Kidney (tissue), 14 donors: ENCODE measurements around the gene SYT10. TPM values are rescaled to one million over a fixed set of nuclear protein-coding genes. Genes with fewer than 3 reads are reported as not detected.

Source experiments
- DNase-seq, 5 donors: peaks; one replicate each; pipeline ENCODE4 v3.0.0-alpha.2; 2013 to 2020
- FAIRE-seq: peaks from 2 replicates; lab custom pipeline; 2012; peaks lifted over from hg19 to GRCh38; lab: Jason Lieb, UNC
- H3K27ac ChIP-seq, 2 donors: one replicate each; pipeline ENCODE4 v1.7.0; 2013; ENCODE audit warnings: low read depth in 2 of 2, low read length in 2 of 2, inconsistent platforms in 1 of 2
- H3K27me3 ChIP-seq: one replicate; pipeline ENCODE4 v1.7.1; 2013; ENCODE audit warnings: low read length, inconsistent platforms; ENCODE audit not compliant: control insufficient read depth, insufficient read depth
- H3K36me3 ChIP-seq, 3 donors: one replicate each; pipeline versions ENCODE4 v1.7.0 to v1.7.1; 2013; ENCODE audit warnings: low read length in 3 of 3, control low read depth in 1 of 3, inconsistent platforms in 1 of 3; ENCODE audit not compliant: insufficient read depth in 3 of 3, control insufficient read depth in 2 of 3
- H3K4me1 ChIP-seq, 3 donors: one replicate each; pipeline versions ENCODE4 v1.7.0 to v1.7.1; 2013; ENCODE audit warnings: low read length in 3 of 3, inconsistent platforms in 1 of 3, low read depth in 1 of 3; ENCODE audit not compliant: control insufficient read depth in 2 of 3, insufficient read depth in 2 of 3
- H3K4me3 ChIP-seq, 3 donors: one replicate each; pipeline versions ENCODE4 v1.7.0 to v1.8.1; 2013; ENCODE audit warnings: low read length in 3 of 3, control low read depth in 1 of 3, inconsistent platforms in 1 of 3
- H3K9ac ChIP-seq, 3 donors: one replicate each; pipeline versions ENCODE4 v1.7.0 to v1.7.1; 2013; ENCODE audit warnings: low read length in 3 of 3, control low read depth in 1 of 3, inconsistent platforms in 1 of 3
- H3K9me3 ChIP-seq, 3 donors: one replicate each; pipeline versions ENCODE4 v1.7.0 to v1.7.1; 2013; ENCODE audit warnings: low read length in 3 of 3, control low read depth in 1 of 3, inconsistent platforms in 1 of 3; ENCODE audit not compliant: control insufficient read depth in 2 of 3, insufficient read depth in 1 of 3
- intact Hi-C: fragments of 100-400 bp; cut with DNase I; formaldehyde crosslinking; loops from one replicate; pipeline ENCODE4 v1.11.1; 2022
- polyA plus RNA-seq: library from polyadenylated mRNA; stranded (reverse); fragments of 350-450 nt; fragmentation: Illumina TruSeq; extraction: RNeasy Lipid Tissue Mini Kit (QIAGEN cat#74804); gene quantifications from one replicate; pipeline ENCODE4 v1.2.3, GENCODE V29; 2014; ENCODE audit warnings: low read depth, low replicate concordance; ENCODE audit not compliant: insufficient read depth
- total RNA-seq: library from RNA; stranded (reverse); fragmentation: NEBNext Ultra II Directional; extraction: Animal tissue kit (Norgen Biotek cat#: 25700); gene quantifications from one replicate; pipeline ENCODE4 v1.2.1, GENCODE V29; 2021
- TF ChIP-seq, protein P1 (sequence below): IDR thresholded peaks from 3 replicates; pipeline ENCODE4 v1.5.1; 2012; ENCODE audit warnings: mild to moderate bottlenecking, moderate library complexity, borderline replicate concordance; ENCODE audit not compliant: insufficient read depth; ENCODE audit errors: extremely low read depth
- donor health status: control.
- donor health status: control.
- donor health status: control.
- donor health status: control.
- donor health status: control.
- donor health status: DM: yes; HTN: yes; CAD: no.
- donor health status: Normal renal cell carcinoma (clear cell type).

SYT10 gene
- total and polyA plus RNA-seq, 2 donors from 2014 or later, result 0.30 to 0.41 TPM

DNA sequence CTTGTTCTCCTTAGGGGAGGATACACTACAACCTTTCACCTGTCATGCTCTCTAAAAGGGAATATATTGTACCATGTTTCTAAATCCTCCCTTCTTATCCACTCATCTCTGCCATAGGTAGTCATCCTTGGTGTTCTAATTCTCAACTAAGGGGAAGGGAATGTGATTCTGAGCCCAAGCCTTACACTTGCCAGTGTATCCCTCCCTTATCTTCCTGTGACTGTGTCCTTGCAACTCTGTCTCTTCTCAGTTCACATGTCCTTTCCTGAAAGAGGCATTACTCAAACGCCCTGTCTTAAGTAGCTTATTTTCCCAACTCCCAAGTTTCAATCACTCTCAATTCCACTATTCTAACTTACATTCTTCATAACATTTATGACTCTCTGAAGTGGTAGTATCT lies 44.5 kb upstream of the SYT10 start:
- Histone ChIP-seq H3K27ac (no peak overlapping the region), H3K4me3 (no peak overlapping the region), H3K27me3 (no peaks in the 10 kb centered on the region), H3K9ac (no peak overlapping the region), H3K9me3 (no peaks in the 10 kb centered on the region), H3K36me3 (no peaks in the 10 kb centered on the region), H3K4me1 (no peaks in the 10 kb centered on the region)
- TF ChIP-seq, protein P1, sequence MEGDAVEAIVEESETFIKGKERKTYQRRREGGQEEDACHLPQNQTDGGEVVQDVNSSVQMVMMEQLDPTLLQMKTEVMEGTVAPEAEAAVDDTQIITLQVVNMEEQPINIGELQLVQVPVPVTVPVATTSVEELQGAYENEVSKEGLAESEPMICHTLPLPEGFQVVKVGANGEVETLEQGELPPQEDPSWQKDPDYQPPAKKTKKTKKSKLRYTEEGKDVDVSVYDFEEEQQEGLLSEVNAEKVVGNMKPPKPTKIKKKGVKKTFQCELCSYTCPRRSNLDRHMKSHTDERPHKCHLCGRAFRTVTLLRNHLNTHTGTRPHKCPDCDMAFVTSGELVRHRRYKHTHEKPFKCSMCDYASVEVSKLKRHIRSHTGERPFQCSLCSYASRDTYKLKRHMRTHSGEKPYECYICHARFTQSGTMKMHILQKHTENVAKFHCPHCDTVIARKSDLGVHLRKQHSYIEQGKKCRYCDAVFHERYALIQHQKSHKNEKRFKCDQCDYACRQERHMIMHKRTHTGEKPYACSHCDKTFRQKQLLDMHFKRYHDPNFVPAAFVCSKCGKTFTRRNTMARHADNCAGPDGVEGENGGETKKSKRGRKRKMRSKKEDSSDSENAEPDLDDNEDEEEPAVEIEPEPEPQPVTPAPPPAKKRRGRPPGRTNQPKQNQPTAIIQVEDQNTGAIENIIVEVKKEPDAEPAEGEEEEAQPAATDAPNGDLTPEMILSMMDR, result no peak
- DNase-seq, result no peak
- no peak for FAIRE-seq
- intact Hi-C loops, result no loop called here

GRCh38 chr12:33480366-33480765 lies 40.7 kb upstream of the SYT10 start:
- TF ChIP-seq, protein P1, result no peak
- Histone ChIP-seq H3K4me1 (no peaks in the 10 kb centered on the region), H3K27me3 (no peaks in the 10 kb centered on the region), H3K9ac (no peak overlapping the region), H3K4me3 (no peak overlapping the region), H3K36me3 (no peaks in the 10 kb centered on the region), H3K27ac (no peak overlapping the region), H3K9me3 (no peaks in the 10 kb centered on the region)
- DNase-seq (no peak), FAIRE-seq (no peak)
- intact Hi-C loops, result no loop called here

- H3K9me3 ChIP-seq, result no peaks in the 10 kb centered on the region
- no peaks in the 10 kb centered on the region for H3K4me1 ChIP-seq
- intact Hi-C loops, result no loop called here
- TF ChIP-seq, protein P1, result no peak
- DNase-seq, result no peak
- FAIRE-seq, result no peak
- no peaks in the 10 kb centered on the region for H3K36me3 ChIP-seq
- H3K4me3 ChIP-seq, result no peak overlapping the region
- H3K27me3 ChIP-seq, result no peaks in the 10 kb centered on the region
- no peak overlapping the region for H3K27ac ChIP-seq
- H3K9ac ChIP-seq, result no peak overlapping the region
These were observed 36.4 kb upstream of the SYT10 start for GRCh38 chr12:33476058-33476457.

DNA sequence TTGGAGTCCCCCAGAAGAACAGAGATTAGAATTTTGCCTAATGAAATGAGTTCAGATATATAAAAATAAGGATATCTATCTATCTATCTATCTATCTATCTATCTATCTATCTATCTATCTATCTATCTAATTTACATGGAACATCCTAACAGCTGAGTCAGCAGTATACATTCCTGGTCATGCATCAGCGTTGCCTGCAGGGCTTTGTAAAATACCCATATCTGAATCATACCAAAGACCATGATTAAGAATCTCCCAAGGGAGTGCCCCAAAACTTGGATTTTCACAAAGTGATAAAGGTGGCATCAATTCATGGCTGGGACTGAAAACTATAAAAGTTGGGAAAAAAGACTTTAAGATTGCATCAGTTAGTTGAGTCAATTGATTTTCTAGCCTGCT lies 32.7 kb upstream of the SYT10 start:
- H3K4me3 ChIP-seq, result no peak overlapping the region
- no peaks in the 10 kb centered on the region for H3K4me1 ChIP-seq
- TF ChIP-seq, protein P1, result no peak
- H3K27me3 ChIP-seq, result no peaks in the 10 kb centered on the region
- no peak for DNase-seq
- no peak overlapping the region for H3K27ac ChIP-seq
- no peak for FAIRE-seq
- no peak overlapping the region for H3K9ac ChIP-seq
- no peaks in the 10 kb centered on the region for H3K36me3 ChIP-seq
- intact Hi-C loops, result no loop called here
- H3K9me3 ChIP-seq, result no peaks in the 10 kb centered on the region
